Sigmoid colon (tissue), 4 donors: ENCODE data around the gene RRM2.

Experiments used
- POLR2A ChIP-seq, 2 donors: fragments of 450-650 bp; IDR thresholded peaks; one replicate each; pipeline ENCODE4 v1.6.1; 2016; ENCODE audit warnings: antibody characterized with exemption in 2 of 2, mild to moderate bottlenecking in 2 of 2, moderate library complexity in 2 of 2
- POLR2AphosphoS5 ChIP-seq, 4 donors: sonication (generic); formaldehyde crosslinking; IDR thresholded peaks; one replicate each; pipeline ENCODE4 v1.6.1; 2017; ENCODE audit warnings: antibody characterized with exemption in 4 of 4
- TF ChIP-seq, protein P1 (sequence below), 4 experiments: fragments of 450-650 bp in 3 of 4; fragments of 200-600 bp in 1 of 4; IDR thresholded peaks; one replicate each; pipeline ENCODE4 v1.5.1; 2016 to 2019; ENCODE audit warnings: antibody characterized with exemption in 4 of 4, mild to moderate bottlenecking in 3 of 4, moderate library complexity in 2 of 4

DNA sequence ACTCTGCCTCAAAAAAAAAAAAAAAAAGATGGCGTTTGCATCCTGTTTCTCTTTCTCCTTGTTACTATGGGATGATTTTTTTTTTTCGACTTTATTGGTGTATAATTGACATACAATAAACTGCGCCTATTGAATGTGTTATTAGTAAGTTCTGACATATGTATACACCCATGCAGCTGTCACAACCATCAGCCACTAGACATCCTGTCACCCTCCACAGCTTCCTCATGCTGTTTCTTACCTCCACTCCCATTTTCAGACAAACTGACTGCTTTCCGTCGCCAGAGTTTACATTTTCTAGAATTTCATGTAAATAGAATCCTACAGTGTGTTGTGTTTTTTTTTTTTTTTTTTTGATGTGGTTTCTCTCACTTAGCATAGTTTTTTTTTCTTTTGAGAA, 27.9 kb downstream of the RRM2 start:
- TF ChIP-seq, protein P1, sequence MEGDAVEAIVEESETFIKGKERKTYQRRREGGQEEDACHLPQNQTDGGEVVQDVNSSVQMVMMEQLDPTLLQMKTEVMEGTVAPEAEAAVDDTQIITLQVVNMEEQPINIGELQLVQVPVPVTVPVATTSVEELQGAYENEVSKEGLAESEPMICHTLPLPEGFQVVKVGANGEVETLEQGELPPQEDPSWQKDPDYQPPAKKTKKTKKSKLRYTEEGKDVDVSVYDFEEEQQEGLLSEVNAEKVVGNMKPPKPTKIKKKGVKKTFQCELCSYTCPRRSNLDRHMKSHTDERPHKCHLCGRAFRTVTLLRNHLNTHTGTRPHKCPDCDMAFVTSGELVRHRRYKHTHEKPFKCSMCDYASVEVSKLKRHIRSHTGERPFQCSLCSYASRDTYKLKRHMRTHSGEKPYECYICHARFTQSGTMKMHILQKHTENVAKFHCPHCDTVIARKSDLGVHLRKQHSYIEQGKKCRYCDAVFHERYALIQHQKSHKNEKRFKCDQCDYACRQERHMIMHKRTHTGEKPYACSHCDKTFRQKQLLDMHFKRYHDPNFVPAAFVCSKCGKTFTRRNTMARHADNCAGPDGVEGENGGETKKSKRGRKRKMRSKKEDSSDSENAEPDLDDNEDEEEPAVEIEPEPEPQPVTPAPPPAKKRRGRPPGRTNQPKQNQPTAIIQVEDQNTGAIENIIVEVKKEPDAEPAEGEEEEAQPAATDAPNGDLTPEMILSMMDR (IDR thresholded peaks at IDR 0.05) = no peak
- TF ChIP-seq POLR2AphosphoS5 (IDR thresholded peaks at IDR 0.05) (no peak), POLR2A (IDR thresholded peaks at IDR 0.05) (no peak)
